ENCODE measurements around the gene KRTAP21-3.

GRCh38 chr21:30714456-30714855 lies 4.1 kb downstream of the KRTAP21-3 start:
- TF ChIP-seq CTCF (IDR thresholded peaks at IDR 0.05) (no peak), POLR2A (IDR thresholded peaks at IDR 0.05) (no peak)
